H9 (cell line): ENCODE measurements around the gene ERCC4. TPM values are rescaled to one million over a fixed set of nuclear protein-coding genes. Genes with fewer than 3 reads are reported as not detected.

Source experiments
- DNase-seq: peaks from one replicate; pipeline ENCODE4 v3.0.0-alpha.2; 2017
- H2AFZ ChIP-seq: one replicate; pipeline ENCODE4 v1.6.1; 2013; ENCODE audit warnings: mild to moderate bottlenecking, low read length, control low read depth, moderate library complexity
- H2AK5ac ChIP-seq: 2 replicates; pipeline ENCODE4 v1.6.1; 2013; ENCODE audit warnings: low read length, control low read depth, mixed read lengths; ENCODE audit not compliant: insufficient read length
- H2BK120ac ChIP-seq: one replicate; pipeline ENCODE4 v1.6.1; 2013; ENCODE audit warnings: low read depth, mild to moderate bottlenecking, low read length, control low read depth, inconsistent platforms; ENCODE audit not compliant: poor library complexity, severe bottlenecking
- H2BK12ac ChIP-seq: 2 replicates; pipeline ENCODE4 v1.6.1; 2013; ENCODE audit warnings: low read length, control low read depth, mixed read lengths, low read depth; ENCODE audit not compliant: insufficient read length
- H2BK15ac ChIP-seq: 2 replicates; pipeline ENCODE4 v1.6.1; 2013; ENCODE audit warnings: low read depth, low read length, control low read depth
- H2BK20ac ChIP-seq: one replicate; pipeline ENCODE4 v1.6.1; 2013; ENCODE audit warnings: low read depth, mild to moderate bottlenecking, low read length, control low read depth, inconsistent platforms; ENCODE audit not compliant: poor library complexity, severe bottlenecking
- H2BK5ac ChIP-seq: 2 replicates; pipeline ENCODE4 v1.6.1; 2013; ENCODE audit warnings: low read length, control low read depth, mixed read lengths; ENCODE audit not compliant: insufficient read length
- H3K14ac ChIP-seq: 2 replicates; pipeline ENCODE4 v1.6.1; 2013; ENCODE audit warnings: low read length, control low read depth; ENCODE audit not compliant: insufficient read depth
- H3K18ac ChIP-seq: 2 replicates; pipeline ENCODE4 v1.6.1; 2013; ENCODE audit warnings: low read depth, mild to moderate bottlenecking, mixed read lengths, low read length, control low read depth; ENCODE audit not compliant: insufficient read length
- H3K23ac ChIP-seq: 2 replicates; pipeline ENCODE4 v1.6.1; 2013; ENCODE audit warnings: low read length, control low read depth, mixed read lengths, low read depth; ENCODE audit not compliant: insufficient read length
- H3K23me2 ChIP-seq: 2 replicates; pipeline ENCODE4 v1.6.1; 2013; ENCODE audit warnings: low read depth, mild to moderate bottlenecking, mixed read lengths, low read length, control low read depth; ENCODE audit not compliant: insufficient read length, poor library complexity, severe bottlenecking
- H3K27ac ChIP-seq: 2 replicates; pipeline ENCODE4 v1.5.1; 2013; ENCODE audit warnings: low read length, control low read depth, mixed read lengths, low read depth; ENCODE audit not compliant: insufficient read length
- H3K27me3 ChIP-seq: 2 replicates; pipeline ENCODE4 v1.6.1; 2013; ENCODE audit warnings: low read length, control low read depth, inconsistent platforms; ENCODE audit not compliant: insufficient read depth
- H3K4ac ChIP-seq: 2 replicates; pipeline ENCODE4 v1.6.1; 2013; ENCODE audit warnings: low read depth, mild to moderate bottlenecking, control low read depth, inconsistent platforms, low read length, moderate library complexity
- H3K4me1 ChIP-seq: 2 replicates; pipeline ENCODE4 v1.6.1; 2013; ENCODE audit warnings: low read length, control low read depth, inconsistent platforms; ENCODE audit not compliant: insufficient read depth
- H3K4me2 ChIP-seq: 2 replicates; pipeline ENCODE4 v1.6.1; 2013; ENCODE audit warnings: low read length, control low read depth, mixed read lengths; ENCODE audit not compliant: insufficient read length, insufficient read depth
- H3K56ac ChIP-seq: 2 replicates; pipeline ENCODE4 v1.6.1; 2013; ENCODE audit warnings: low read depth, mild to moderate bottlenecking, mixed read lengths, low read length, control low read depth; ENCODE audit not compliant: insufficient read length
- H3K79me1 ChIP-seq: 2 replicates; pipeline ENCODE4 v1.6.1; 2013; ENCODE audit warnings: low read depth, mild to moderate bottlenecking, moderate library complexity, low read length, control low read depth, inconsistent platforms; ENCODE audit not compliant: insufficient read depth, poor library complexity, severe bottlenecking
- H3K79me2 ChIP-seq: 2 replicates; pipeline ENCODE4 v1.6.1; 2013; ENCODE audit warnings: low read length, control low read depth, inconsistent platforms; ENCODE audit not compliant: insufficient read depth
- H3K9ac ChIP-seq: 2 replicates; pipeline ENCODE4 v1.6.1; 2013; ENCODE audit warnings: low read length, control low read depth, mixed read lengths; ENCODE audit not compliant: insufficient read length; ENCODE audit errors: extremely low read depth
- H3K9me3 ChIP-seq: one replicate; pipeline ENCODE4 v1.6.1; 2013; ENCODE audit warnings: low read depth, low read length, inconsistent platforms; ENCODE audit not compliant: control insufficient read depth
- H3T11ph ChIP-seq: one replicate; pipeline ENCODE4 v1.6.1; 2013; ENCODE audit warnings: mild to moderate bottlenecking, low read length, control low read depth, inconsistent platforms
- H4K20me1 ChIP-seq: one replicate; pipeline ENCODE4 v1.6.1; 2013; ENCODE audit not compliant: control insufficient read depth, insufficient read length, insufficient read depth
- H4K5ac ChIP-seq: 2 replicates; pipeline ENCODE4 v1.6.1; 2013; ENCODE audit warnings: low read depth, mild to moderate bottlenecking, mixed read lengths, low read length, control low read depth; ENCODE audit not compliant: insufficient read length
- H4K8ac ChIP-seq: replicated peaks from 2 replicates; pipeline ENCODE4 v1.6.1; 2013; ENCODE audit warnings: low read length, control low read depth, mixed read lengths, low read depth; ENCODE audit not compliant: insufficient read length
- H4K91ac ChIP-seq: 2 replicates; pipeline ENCODE4 v1.6.1; 2013; ENCODE audit warnings: low read depth, mild to moderate bottlenecking, moderate library complexity, mixed read lengths, low read length, control low read depth; ENCODE audit not compliant: insufficient read length
- H3K27ac Mint-ChIP-seq, 3 experiments: 2 replicates in 2 of 3; 3 replicates in 1 of 3; pipeline ENCODE4 v1.8.0; 2020 to 2021; ENCODE audit warnings: mixed read lengths in 3 of 3, mild to moderate bottlenecking in 1 of 3, moderate library complexity in 1 of 3
- H3K27me3 Mint-ChIP-seq: 2 replicates; pipeline ENCODE4 v1.8.0; 2021; ENCODE audit warnings: low read depth, mild to moderate bottlenecking, moderate library complexity, mixed read lengths
- H3K36me3 Mint-ChIP-seq, 3 experiments: 2 replicates in 2 of 3; 3 replicates in 1 of 3; pipeline ENCODE4 v1.8.0; 2020 to 2021; ENCODE audit warnings: low read depth in 3 of 3, mixed read lengths in 3 of 3; ENCODE audit not compliant: insufficient read depth in 1 of 3
- H3K4me1 Mint-ChIP-seq, 2 experiments: 2 replicates each; pipeline ENCODE4 v1.8.0; 2020; ENCODE audit warnings: mixed read lengths in 2 of 2
- H3K4me3 Mint-ChIP-seq, 2 experiments: 2 replicates in 1 of 2; 3 replicates in 1 of 2; pipeline ENCODE4 v1.8.0; 2020 to 2021; ENCODE audit warnings: mild to moderate bottlenecking in 2 of 2, mixed read lengths in 2 of 2, moderate library complexity in 1 of 2
- H3K9me3 Mint-ChIP-seq, 2 experiments: 2 replicates in 1 of 2; 3 replicates in 1 of 2; pipeline ENCODE4 v1.8.0; 2020; ENCODE audit warnings: mild to moderate bottlenecking in 2 of 2, mixed read lengths in 2 of 2, moderate library complexity in 1 of 2
- WGBS: extraction: QIAGEN DNeasy Blood & Tissue Kit; methylation state at CpG from one replicate; pipeline ENCODE4 v1.1.7; 2013; ENCODE audit warnings: missing lambda C conversion rate, low lambda C conversion rate, mixed read lengths; ENCODE audit not compliant: insufficient read length; ENCODE audit errors: extremely low coverage; 5-methylcytosine and 5-hydroxymethylcytosine counted together
- total RNA-seq: library from RNA; stranded (reverse); gene quantifications from 2 replicates; pipeline ENCODE4 v1.2.1, GENCODE V29; 2021
- TF ChIP-seq, protein P1 (sequence below): fragments of 200-600 bp; sonication (generic); conservative IDR thresholded peaks from 3 replicates; pipeline ENCODE4 v1.8.0; 2021; ENCODE audit warnings: antibody characterized with exemption, mild to moderate bottlenecking

The ERCC4 gene
- total RNA-seq, 1 experiment from 2014 or later: 15.6 TPM

DNA sequence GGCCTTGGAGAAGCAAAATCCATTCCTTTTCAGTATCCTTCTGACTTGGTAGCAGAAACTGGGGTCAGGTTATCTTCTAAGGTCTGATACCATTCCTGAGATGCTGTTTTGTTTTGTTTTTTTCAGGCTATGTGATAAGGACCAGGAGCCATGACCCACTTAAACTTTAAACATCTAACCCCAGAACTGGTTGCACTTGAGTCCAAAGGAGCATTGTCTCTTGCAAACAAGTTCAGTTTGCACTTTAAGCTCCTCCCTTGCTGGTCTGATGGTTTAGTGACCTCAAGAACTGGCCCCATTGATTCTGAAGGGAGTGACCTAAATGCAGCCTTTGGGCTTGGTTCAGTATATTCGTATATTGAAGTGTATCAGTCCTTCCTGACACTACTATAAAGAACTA is 75.2 kb downstream of the ERCC4 start:
- no peaks in the 10 kb centered on the region for H3K9me3 ChIP-seq
- Mint-ChIP-seq H3K36me3 (no peaks in the 10 kb centered on the region), H3K27me3 (no peaks in the 10 kb centered on the region; the same call in 1 of the 2 replicates), H3K9me3 (no peaks in the 10 kb centered on the region), H3K4me1 (peaks cover 9 to 13% of the 10 kb centered on the region in 2 experiments), H3K27ac (no peak overlapping the region; a peak in 1 of 7 replicates), H3K4me3 (no peak overlapping the region)
- TF ChIP-seq, protein P1, sequence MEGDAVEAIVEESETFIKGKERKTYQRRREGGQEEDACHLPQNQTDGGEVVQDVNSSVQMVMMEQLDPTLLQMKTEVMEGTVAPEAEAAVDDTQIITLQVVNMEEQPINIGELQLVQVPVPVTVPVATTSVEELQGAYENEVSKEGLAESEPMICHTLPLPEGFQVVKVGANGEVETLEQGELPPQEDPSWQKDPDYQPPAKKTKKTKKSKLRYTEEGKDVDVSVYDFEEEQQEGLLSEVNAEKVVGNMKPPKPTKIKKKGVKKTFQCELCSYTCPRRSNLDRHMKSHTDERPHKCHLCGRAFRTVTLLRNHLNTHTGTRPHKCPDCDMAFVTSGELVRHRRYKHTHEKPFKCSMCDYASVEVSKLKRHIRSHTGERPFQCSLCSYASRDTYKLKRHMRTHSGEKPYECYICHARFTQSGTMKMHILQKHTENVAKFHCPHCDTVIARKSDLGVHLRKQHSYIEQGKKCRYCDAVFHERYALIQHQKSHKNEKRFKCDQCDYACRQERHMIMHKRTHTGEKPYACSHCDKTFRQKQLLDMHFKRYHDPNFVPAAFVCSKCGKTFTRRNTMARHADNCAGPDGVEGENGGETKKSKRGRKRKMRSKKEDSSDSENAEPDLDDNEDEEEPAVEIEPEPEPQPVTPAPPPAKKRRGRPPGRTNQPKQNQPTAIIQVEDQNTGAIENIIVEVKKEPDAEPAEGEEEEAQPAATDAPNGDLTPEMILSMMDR: no peak
- DNase-seq: no peak
- H3K4me2 ChIP-seq: no peak overlapping the region
- no peaks in the 10 kb centered on the region; the same call in 1 of the 2 replicates for H3K4me1 ChIP-seq
- H2AFZ ChIP-seq: no peak overlapping the region
- no peaks in the 10 kb centered on the region for H3K23me2 ChIP-seq
- no peaks in the 10 kb centered on the region for H4K20me1 ChIP-seq
- no peaks in the 10 kb centered on the region for H3K79me2 ChIP-seq
- H3K4ac ChIP-seq: no peak overlapping the region
- no peak overlapping the region for H4K91ac ChIP-seq
- no peak overlapping the region for H2BK5ac ChIP-seq
- no peak overlapping the region for H3K14ac ChIP-seq
- H3K27ac ChIP-seq: no peak overlapping the region
- H2BK20ac ChIP-seq: no peak overlapping the region
- no peak overlapping the region for H2BK120ac ChIP-seq
- no peak overlapping the region for H2BK12ac ChIP-seq
- H4K5ac ChIP-seq: no peak overlapping the region
- no peak overlapping the region for H4K8ac ChIP-seq
- no peak overlapping the region for H3K9ac ChIP-seq
- H3K56ac ChIP-seq: no peak overlapping the region
- H2AK5ac ChIP-seq: no peak overlapping the region
- WGBS: no CpG with 5 or more reads among the region's 1 CpG
- no peaks in the 10 kb centered on the region for H3K27me3 ChIP-seq
- H3T11ph ChIP-seq: no peak overlapping the region
- no peaks in the 10 kb centered on the region for H3K79me1 ChIP-seq
- H2BK15ac ChIP-seq: no peak overlapping the region
- H3K18ac ChIP-seq: no peak overlapping the region
- H3K23ac ChIP-seq: no peak overlapping the region
